Measurements from ENCODE around the gene SLC12A8.

Gene SLC12A8

GRCh38 chr3:125219261-125219701, 6.7 kb upstream of the SLC12A8 start:
- H3K4me3 ChIP-seq (ENCODE audit: low read length) = no peak overlapping the region
- DNase-seq (ENCODE audit: low read depth) = no peak
- no peak for TF ChIP-seq CTCF (conservative IDR thresholded peaks at IDR 0.05; ENCODE audit: low read depth, low read length)

GRCh38 chr3:125214738-125215137, 2.2 kb upstream of the SLC12A8 start:
- no peak overlapping the region for H3K4me3 ChIP-seq (ENCODE audit: low read length)
- TF ChIP-seq CTCF (conservative IDR thresholded peaks at IDR 0.05; ENCODE audit: low read depth, low read length) = no peak
- no peak for DNase-seq (ENCODE audit: low read depth)

GRCh38 chr3:125213946-125214542, 1.5 kb upstream of the SLC12A8 start:
- TF ChIP-seq CTCF (conservative IDR thresholded peaks at IDR 0.05; ENCODE audit: low read depth, low read length) = no peak
- no peak overlapping the region for H3K4me3 ChIP-seq (ENCODE audit: low read length)
- no peak for DNase-seq (ENCODE audit: low read depth)

GRCh38 chr3:125213364-125213755, 812 bp upstream of the SLC12A8 start:
- no peak overlapping the region for H3K4me3 ChIP-seq (ENCODE audit: low read length)
- DNase-seq (ENCODE audit: low read depth) = no peak
- TF ChIP-seq CTCF (conservative IDR thresholded peaks at IDR 0.05; ENCODE audit: low read depth, low read length) = no peak

- peak overlapping the region; percentile 61 for H3K4me3 ChIP-seq (ENCODE audit: low read length)
- no peak for DNase-seq (ENCODE audit: low read depth)
- no peak for TF ChIP-seq CTCF (conservative IDR thresholded peaks at IDR 0.05; ENCODE audit: low read depth, low read length)
Measured at GRCh38 chr3:125212091-125212508, 448 bp downstream of the SLC12A8 start.

- H3K4me3 ChIP-seq (ENCODE audit: low read length) = peak overlapping the region; percentile 61
- no peak for TF ChIP-seq CTCF (conservative IDR thresholded peaks at IDR 0.05; ENCODE audit: low read depth, low read length)
- DNase-seq (ENCODE audit: low read depth) = no peak
Measured at GRCh38 chr3:125211523-125212090, 941 bp downstream of the SLC12A8 start.

- no peak for TF ChIP-seq CTCF (conservative IDR thresholded peaks at IDR 0.05; ENCODE audit: low read depth, low read length)
- no peak overlapping the region for H3K4me3 ChIP-seq (ENCODE audit: low read length)
- DNase-seq (ENCODE audit: low read depth) = no peak
Measured at GRCh38 chr3:125207949-125208568, 4.5 kb downstream of the SLC12A8 start.
